ENCODE data around the gene RAPGEF2. TPM values are rescaled to one million over a fixed set of nuclear protein-coding genes. Genes with fewer than 3 reads are reported as not detected.

Gene RAPGEF2
- 38.9 and 39.9 TPM in 2 replicates for total RNA-seq

GRCh38 chr4:159102622-159103383 lies at the start of gene RAPGEF2:
TSS of gene RAPGEF2 (plus strand) at chr4:159103079. CDS start at chr4:159104163, 1,084 bp downstream.

